OCI-LY7 (cell line): ENCODE results near the gene CPA1.

ENCODE experiments used
- CTCF ChIP-seq: fragments of 200-600 bp; sonication (generic); conservative IDR thresholded peaks from 2 replicates; pipeline ENCODE4 v1.5.1; 2014; ENCODE audit warnings: mild to moderate bottlenecking, antibody characterized with exemption, low read length, moderate library complexity, mixed read lengths
- EZH2phosphoT487 ChIP-seq: fragments of 200-600 bp; sonication (generic); IDR thresholded peaks from 2 replicates; pipeline ENCODE4 v1.6.1; 2018; ENCODE audit warnings: low read depth, borderline replicate concordance, mild to moderate bottlenecking, mixed run types, antibody characterized with exemption, low read length, moderate library complexity, mixed read lengths

GRCh38 chr7:130358471-130358870, 21.8 kb upstream of the CPA1 start:
- no peak for TF ChIP-seq CTCF
- no peak for TF ChIP-seq EZH2phosphoT487
